22Rv1 (cell line): ENCODE results near the gene NADSYN1.

Source experiments
- H3K27ac ChIP-seq: fragments of 450-650 bp; 2 replicates; pipeline ENCODE4 v1.5.1; 2017
- ZFX ChIP-seq: fragments of 450-650 bp; IDR thresholded peaks from 2 replicates; pipeline ENCODE4 v1.6.1; 2017; ENCODE audit warnings: antibody characterized with exemption, borderline replicate concordance
- TF ChIP-seq, protein P1 (sequence below): fragments of 450-650 bp; IDR thresholded peaks from 2 replicates; pipeline ENCODE4 v1.5.1; 2017; ENCODE audit warnings: mild to moderate bottlenecking

Gene NADSYN1

DNA sequence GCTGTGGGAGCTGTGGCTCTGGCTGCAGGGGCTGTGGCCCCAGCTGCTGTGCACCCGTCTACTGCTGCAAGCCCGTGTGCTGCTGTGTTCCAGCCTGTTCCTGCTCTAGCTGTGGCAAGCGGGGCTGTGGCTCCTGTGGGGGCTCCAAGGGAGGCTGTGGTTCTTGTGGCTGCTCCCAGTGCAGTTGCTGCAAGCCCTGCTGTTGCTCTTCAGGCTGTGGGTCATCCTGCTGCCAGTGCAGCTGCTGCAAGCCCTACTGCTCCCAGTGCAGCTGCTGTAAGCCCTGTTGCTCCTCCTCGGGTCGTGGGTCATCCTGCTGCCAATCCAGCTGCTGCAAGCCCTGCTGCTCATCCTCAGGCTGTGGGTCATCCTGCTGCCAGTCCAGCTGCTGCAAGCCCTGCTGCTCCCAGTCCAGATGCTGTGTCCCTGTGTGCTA is 95.7 kb downstream of the NADSYN1 start:
- H3K27ac ChIP-seq: no peak overlapping the region
- TF ChIP-seq, protein P1, sequence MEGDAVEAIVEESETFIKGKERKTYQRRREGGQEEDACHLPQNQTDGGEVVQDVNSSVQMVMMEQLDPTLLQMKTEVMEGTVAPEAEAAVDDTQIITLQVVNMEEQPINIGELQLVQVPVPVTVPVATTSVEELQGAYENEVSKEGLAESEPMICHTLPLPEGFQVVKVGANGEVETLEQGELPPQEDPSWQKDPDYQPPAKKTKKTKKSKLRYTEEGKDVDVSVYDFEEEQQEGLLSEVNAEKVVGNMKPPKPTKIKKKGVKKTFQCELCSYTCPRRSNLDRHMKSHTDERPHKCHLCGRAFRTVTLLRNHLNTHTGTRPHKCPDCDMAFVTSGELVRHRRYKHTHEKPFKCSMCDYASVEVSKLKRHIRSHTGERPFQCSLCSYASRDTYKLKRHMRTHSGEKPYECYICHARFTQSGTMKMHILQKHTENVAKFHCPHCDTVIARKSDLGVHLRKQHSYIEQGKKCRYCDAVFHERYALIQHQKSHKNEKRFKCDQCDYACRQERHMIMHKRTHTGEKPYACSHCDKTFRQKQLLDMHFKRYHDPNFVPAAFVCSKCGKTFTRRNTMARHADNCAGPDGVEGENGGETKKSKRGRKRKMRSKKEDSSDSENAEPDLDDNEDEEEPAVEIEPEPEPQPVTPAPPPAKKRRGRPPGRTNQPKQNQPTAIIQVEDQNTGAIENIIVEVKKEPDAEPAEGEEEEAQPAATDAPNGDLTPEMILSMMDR: no peak
- TF ChIP-seq ZFX: no peak
